M059J (cell line): Measurements from ENCODE around the gene SSX2B. TPM values are rescaled to one million over a fixed set of nuclear protein-coding genes. Genes with fewer than 3 reads are reported as not detected.
"Not testable (repeated sequence)": the region's sequence is repeated elsewhere in the genome, so short reads cannot be mapped to it uniquely, and the experiment has no call there.

ENCODE experiments used
- DNase-seq: peaks from one replicate; pipeline ENCODE4 v3.0.0-alpha.2; 2012; ENCODE audit warnings: low read depth
- total RNA-seq: library from RNA; depleted of rRNA; stranded (reverse); fragments of >200 nt; shearing (Covaris generic); gene quantifications from 2 replicates; pipeline ENCODE4 v1.2.3, GENCODE V29; 2014; rRNA removed

SSX2B gene, protein sequence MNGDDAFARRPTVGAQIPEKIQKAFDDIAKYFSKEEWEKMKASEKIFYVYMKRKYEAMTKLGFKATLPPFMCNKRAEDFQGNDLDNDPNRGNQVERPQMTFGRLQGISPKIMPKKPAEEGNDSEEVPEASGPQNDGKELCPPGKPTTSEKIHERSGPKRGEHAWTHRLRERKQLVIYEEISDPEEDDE
- total RNA-seq: 0.25 and 0.98 TPM in 2 replicates

DNA sequence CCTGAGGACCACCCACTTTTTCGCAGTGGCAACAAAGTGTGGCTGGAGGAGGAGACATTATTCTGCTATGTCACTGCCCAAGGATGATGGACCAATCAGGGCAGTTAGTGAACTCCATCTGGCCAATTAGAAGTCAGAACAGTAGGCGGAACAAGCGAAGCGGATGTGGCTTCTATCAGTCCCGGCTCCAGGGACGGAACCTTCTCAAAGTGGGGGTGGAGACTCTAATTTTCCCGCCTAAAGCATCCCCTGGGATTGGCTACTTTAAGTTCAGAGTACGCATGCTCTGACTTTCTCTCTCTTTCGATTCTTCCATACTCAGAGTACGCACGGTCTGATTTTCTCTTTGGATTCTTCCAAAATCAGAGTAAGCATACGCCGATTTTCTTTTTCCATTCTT, at the start of gene SSX2B:
Gene SSX2B, plus strand, starts transcription at position 301 of the 400 bp plus-strand sequence. CDS start 1,429 bp downstream, outside the sequence.
- not testable (repeated sequence) for DNase-seq

DNA sequence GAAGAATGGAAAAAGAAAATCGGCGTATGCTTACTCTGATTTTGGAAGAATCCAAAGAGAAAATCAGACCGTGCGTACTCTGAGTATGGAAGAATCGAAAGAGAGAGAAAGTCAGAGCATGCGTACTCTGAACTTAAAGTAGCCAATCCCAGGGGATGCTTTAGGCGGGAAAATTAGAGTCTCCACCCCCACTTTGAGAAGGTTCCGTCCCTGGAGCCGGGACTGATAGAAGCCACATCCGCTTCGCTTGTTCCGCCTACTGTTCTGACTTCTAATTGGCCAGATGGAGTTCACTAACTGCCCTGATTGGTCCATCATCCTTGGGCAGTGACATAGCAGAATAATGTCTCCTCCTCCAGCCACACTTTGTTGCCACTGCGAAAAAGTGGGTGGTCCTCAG, 44.0 kb upstream of the SSX2B start, which contains the start of gene SSX2:
Gene SSX2, minus strand, starts transcription at position 101 of the 400 bp plus-strand sequence. CDS start 1,429 bp downstream, outside the sequence.
- DNase-seq: not testable (repeated sequence)

DNA sequence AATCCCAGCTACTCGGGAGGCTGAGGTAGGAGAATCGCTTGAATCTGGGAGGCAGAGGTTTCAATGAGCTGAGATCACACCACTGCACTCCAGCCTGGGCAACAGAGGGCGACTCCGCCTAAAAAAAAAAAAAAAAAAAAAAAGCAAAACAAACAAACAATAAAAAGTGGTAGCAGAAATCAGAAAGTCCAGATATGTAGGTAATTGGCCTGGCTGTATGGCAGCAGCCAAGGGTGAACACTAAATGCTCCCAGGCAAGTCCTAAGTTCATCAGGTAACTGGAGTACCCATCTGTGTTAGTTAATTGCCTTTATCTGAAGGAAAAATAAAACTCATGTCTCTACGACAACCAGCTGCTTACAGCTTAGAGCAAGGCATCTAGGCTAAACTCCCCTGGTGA, 14.9 kb downstream of the SSX2B start:
- not testable (repeated sequence) for DNase-seq

DNA sequence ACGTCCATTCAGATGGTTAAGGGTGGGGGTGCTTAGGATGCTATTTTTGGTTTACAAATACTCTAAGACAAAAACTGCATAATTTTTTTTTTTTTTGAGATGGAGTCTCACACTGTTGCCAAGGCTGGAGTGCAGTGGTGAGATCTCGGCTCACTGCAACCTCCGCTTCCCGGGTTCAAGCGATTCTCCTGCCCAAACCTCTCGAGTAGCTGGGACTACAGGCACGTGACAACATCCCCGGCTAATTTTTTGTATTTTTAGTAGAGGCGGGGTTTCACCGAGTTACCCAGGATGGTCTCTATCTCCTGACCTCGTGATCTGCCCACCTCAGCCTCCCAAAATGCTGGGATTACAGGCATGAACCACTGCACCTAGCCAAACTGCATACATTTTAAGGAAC, 22.5 kb downstream of the SSX2B start:
- not testable (repeated sequence) for DNase-seq

DNA sequence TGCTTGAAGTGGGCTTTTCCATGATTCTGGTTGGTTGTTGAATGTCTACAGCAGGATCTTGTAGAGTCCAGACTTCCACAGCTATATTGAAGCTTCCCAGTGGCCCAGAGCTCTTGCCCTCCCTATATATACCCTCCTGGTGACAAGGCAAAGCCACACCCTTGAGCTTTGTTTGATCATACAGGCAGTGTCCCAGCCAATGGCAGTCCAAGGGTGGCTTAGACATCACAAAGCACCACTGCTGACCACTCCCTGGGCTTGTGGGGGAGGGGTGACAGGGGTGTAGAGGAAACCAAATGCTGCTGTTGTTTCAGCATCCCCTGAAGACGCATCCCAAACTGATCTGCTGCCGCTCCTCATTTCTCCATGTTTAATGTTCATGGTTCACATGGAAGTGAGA, 46.3 kb downstream of the SSX2B start, which contains the start of gene SPANXN5:
Gene SPANXN5, minus strand, starts transcription at position 101 of the 400 bp plus-strand sequence. Its CDS starts 79 bp downstream, at position 22.
- not testable (repeated sequence) for DNase-seq

DNA sequence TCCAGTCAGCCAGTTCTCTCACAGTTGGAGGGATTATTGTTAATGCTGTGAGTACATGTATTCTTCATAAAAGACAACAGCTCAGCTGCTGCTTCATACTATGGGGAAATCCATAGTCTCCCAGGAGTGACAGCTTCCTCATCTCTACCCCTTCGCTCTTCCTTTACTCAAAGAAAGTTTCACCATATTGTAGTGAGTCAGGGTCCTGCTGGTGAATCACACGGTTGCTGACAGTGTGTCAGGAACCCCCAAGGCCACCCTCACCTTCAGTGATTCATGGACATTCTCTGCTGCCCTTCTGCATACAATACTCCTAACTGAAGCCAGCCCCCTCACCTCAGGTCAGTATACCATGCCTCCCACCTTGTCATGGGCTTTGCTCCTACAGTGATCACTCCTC, 53.8 kb downstream of the SSX2B start:
- not testable (repeated sequence) for DNase-seq

Other genes with a start within 250 kb of the SSX2B start
- gene XAGE1B, start 234.2 kb upstream of the SSX2B start, total RNA-seq: not detected in 2 replicates
- not detected in 2 replicates for gene SSX7, start 96.4 kb upstream of the SSX2B start, total RNA-seq
- not detected in 2 replicates for gene SSX2, start 44.1 kb upstream of the SSX2B start, total RNA-seq
- gene SPANXN5, start 46.2 kb downstream of the SSX2B start, total RNA-seq: not detected in 2 replicates
- gene XAGE5, start 60.0 kb downstream of the SSX2B start, total RNA-seq: not detected in 2 replicates
- gene XAGE3, start 116.8 kb downstream of the SSX2B start, total RNA-seq: not detected in 2 replicates
- 15.2 and 22.1 TPM in 2 replicates for gene FAM156B, start 146.1 kb downstream of the SSX2B start, total RNA-seq
- gene FAM156A, start 207.3 kb downstream of the SSX2B start, total RNA-seq: 23.1 and 26.1 TPM in 2 replicates